Tibial nerve (tissue), 4 donors: ENCODE measurements around the gene CGAS.

ENCODE experiments used
- EP300 ChIP-seq, 2 donors: sonication (generic); formaldehyde crosslinking; IDR thresholded peaks; one replicate each; pipeline ENCODE4 v1.6.1; 2017; ENCODE audit warnings: antibody characterized with exemption in 2 of 2, mild to moderate bottlenecking in 1 of 2
- TF ChIP-seq, protein P1 (sequence below), 5 experiments: fragments of 200-600 bp in 3 of 5; fragments of 450-650 bp in 2 of 5; sonication (generic) in 3 of 5; IDR thresholded peaks; one replicate each; pipeline ENCODE4 v1.5.1; 2016 to 2019; ENCODE audit warnings: antibody characterized with exemption in 5 of 5, mild to moderate bottlenecking in 3 of 5, moderate library complexity in 2 of 5

DNA sequence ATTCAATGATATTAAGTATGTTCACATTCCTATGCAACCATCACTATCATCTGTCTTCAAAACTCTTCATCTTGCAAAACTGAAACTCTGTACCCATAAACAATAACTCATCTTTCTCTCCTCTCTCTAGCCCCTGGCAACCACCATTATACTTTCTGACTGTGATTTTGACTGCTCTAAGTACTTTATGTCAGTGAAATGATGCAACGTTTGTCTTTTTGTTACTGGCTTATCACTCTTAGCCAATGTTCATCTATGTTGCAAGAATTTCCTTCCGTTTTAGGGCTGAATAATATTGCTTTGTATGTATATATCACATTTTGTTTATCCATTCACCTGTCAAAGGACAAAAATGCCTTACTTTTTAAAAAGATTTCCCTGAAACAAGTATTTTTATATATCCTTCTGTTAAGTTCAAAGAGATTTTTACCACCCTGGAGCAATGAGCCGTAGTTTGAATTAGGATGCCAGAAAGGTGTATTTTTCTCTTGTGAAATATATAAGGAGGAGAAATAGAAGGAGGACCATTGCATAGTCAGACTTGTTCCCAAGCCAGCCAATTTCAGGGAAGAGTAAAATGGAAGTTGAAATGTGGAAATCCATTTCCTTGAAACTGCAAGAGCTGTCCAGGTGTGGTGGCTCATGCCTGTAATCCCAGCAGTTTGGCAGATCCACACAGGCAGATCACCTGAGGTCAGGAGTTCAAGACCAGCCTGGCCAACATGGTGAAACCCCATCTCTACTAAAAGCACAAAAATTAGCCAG, 4.0 kb upstream of the CGAS start:
- no peak for TF ChIP-seq EP300 (IDR thresholded peaks at IDR 0.05)
- TF ChIP-seq, protein P1, sequence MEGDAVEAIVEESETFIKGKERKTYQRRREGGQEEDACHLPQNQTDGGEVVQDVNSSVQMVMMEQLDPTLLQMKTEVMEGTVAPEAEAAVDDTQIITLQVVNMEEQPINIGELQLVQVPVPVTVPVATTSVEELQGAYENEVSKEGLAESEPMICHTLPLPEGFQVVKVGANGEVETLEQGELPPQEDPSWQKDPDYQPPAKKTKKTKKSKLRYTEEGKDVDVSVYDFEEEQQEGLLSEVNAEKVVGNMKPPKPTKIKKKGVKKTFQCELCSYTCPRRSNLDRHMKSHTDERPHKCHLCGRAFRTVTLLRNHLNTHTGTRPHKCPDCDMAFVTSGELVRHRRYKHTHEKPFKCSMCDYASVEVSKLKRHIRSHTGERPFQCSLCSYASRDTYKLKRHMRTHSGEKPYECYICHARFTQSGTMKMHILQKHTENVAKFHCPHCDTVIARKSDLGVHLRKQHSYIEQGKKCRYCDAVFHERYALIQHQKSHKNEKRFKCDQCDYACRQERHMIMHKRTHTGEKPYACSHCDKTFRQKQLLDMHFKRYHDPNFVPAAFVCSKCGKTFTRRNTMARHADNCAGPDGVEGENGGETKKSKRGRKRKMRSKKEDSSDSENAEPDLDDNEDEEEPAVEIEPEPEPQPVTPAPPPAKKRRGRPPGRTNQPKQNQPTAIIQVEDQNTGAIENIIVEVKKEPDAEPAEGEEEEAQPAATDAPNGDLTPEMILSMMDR (IDR thresholded peaks at IDR 0.05): no peak
